ENCODE data around the gene ADCY7. TPM values are rescaled to one million over a fixed set of nuclear protein-coding genes. Genes with fewer than 3 reads are reported as not detected.
A peak's percentile ranks its signal among the peaks of the same experiment; 100 is the strongest.

The ADCY7 gene
- total RNA-seq, 1 experiment from 2014 or later = 39.2 TPM

DNA sequence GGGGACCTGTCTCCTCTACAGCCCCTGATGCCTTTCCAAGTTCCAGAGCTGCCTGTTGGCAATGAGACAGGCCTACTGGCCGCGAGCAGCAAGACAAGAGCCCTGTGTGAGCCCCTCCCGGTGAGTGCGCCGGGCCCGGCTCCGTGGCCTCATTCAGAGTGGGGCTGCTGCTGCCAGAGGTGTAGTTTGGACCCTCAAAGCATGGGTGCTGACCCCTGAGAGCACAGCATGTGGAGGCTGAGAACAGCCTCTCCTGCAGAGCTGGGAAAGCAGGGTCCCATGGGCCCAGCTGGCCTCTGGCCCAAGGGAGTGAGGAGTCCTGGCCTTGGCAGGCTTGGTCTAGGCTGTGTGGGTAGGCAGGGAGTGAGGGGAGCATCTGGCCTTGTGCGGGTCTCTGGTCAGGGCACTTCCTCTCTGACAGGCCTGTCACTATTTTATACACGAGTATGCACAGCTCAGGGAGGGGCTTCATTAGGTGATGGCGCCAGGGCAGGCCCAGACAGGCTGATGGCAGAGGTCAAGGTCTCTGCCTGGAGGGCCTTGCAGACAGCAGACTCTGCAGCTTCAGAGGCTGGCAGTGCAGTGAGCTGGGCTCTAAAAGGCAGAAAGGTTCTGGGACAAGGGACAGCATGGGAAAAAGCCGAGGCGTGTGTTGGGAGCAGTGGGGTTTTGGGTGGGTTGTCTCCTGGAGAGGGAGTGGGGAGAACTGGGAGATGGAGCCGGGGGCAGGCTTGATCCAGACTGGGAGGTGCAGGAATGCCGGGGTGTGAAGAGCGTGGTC, 43.4 kb downstream of the ADCY7 start:
- DNase-seq (ENCODE audit: extremely low read depth, low read depth) = no peak

DNA sequence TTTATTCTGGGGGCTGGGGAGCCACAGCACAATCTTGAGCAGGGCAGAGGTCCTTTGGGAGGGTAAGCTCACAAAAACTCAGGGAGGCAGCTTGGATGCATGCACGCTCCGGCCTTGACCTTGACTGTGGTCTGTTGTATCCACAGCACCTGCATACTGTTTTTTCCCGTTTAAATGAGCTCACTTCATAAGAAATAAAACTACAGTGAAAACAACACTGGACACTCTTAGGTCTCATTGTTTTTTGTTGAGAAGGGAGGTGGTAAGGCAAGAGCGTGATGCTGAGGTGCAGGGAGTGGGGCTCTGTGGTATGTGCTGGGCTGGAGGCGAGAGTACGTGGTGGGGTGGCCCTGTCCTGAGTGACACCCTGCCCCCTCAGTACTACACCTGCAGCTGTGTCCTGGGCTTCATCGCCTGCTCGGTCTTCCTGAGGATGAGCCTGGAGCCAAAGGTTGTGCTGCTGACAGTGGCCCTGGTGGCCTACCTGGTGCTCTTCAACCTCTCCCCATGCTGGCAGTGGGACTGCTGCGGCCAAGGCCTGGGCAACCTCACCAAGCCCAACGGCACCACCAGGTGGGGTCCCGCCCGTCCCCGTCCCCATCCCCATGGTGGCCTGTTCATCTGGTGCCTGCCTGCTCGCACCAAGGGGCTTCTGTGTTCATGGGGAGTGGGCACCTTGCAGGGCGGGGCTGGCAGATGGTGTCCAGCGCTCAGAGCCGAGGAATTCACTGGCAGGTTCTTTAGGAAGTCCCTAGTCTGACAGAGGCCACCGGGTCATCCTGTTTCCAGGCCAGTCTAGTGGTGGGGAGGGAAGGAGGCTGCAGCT, 44.2 kb downstream of the ADCY7 start:
- DNase-seq (ENCODE audit: extremely low read depth, low read depth) = no peak

DNA sequence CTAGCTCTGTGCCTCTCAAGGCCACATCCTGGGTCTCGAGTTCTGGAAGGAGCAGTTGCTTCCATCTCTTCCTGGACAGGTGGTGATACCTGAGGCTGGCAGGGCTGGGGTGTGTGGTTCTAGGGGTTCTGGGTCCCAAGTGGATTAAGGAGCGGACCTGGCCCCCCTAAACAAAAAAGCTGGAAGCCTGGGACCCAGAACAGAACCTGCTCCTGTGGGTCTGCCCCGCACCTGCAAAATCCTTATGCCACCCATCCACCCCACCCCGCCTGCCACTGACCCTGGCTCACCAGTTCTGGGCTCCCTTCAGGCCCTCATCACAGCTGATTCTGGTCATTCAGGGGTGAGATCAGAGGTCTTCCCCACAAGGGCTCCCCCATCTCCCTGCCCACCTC, 44.8 kb downstream of the ADCY7 start:
- no peak for DNase-seq (ENCODE audit: extremely low read depth, low read depth)

DNA sequence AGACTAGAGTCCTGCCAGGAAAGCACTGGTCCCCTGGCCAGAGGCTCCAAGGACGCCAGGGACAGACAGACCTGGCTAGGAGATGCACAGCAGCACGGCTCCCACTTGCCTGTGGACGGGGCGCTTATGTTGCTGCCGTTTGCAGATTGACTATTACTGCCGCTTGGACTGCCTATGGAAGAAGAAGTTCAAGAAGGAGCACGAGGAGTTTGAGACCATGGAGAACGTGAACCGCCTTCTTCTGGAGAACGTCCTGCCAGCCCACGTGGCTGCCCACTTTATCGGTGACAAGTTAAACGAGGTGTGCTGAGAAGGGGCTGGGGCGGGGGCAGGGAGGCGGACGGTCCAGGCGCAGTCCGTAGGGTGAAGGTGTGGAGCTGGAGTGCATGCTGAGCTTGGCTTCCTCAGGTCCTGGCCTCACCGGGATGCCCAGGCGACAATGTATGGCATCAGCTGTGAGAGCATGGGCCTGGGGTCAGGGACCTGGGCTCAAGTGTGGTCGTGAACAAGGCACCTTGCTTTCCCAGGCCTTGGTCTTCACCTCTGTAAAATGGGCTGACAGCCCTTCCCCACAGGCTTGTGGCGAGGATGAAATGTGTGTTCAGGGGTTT, 45.6 kb downstream of the ADCY7 start:
- DNase-seq (ENCODE audit: extremely low read depth, low read depth) = no peak

DNA sequence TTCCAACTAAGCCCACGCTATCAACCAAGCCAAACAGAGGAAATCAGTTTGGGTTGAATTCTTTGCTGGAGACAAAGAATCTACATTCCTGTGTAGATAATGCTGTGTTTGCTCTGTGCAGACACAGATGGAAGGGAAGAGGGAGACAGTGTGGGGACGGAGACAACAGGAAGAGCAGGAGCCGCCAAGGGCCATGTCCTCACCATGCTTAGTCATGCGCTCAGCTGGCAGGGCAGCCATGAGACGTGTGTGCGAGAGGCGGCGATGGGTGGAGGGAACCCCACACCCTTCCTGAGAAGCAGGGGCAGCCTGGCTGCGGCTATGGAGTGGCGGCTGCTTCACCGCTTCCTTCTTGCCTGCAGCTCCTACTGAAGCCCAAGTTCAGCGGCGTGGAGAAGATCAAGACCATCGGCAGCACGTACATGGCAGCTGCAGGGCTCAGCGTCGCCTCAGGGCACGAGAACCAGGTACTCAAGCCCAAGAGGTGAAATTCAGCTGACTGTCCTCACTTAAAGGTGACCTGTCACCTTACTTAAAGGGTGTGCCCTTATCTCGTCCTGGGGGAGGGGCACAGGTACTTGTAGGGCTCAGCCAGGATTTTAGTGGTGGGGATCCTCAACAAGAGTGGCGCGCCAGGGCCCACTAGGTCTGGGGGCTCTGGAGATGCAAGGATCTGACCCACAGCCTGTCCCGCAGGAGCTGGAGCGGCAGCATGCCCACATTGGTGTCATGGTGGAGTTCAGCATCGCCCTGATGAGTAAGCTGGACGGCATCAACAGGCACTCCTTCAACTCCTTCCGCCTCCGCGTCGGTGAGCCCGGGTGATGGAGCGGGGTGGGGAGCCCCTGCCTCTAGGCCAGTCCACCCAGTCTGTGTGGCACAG, 47.5 kb downstream of the ADCY7 start:
- no peak for DNase-seq (ENCODE audit: extremely low read depth, low read depth)

DNA sequence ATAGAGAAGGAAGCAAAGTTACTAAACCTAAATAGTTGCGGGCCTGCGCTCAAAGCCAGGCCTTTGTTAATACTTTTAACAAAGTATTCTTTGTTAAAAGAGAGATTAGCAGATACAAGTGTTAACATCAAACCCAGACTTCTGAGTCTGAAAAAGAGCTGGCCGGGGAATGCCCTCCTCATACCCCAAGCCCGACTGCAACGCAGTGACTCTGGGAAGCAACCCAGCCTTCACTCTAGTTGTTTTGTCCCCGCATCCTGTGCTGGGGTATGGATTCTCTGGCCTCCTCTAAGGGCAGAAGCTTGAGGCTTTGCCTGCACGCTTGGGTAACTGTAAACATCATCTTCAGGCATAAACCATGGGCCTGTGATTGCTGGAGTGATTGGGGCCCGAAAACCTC, 48.3 kb downstream of the ADCY7 start:
- no peak for DNase-seq (ENCODE audit: extremely low read depth, low read depth)

DNA sequence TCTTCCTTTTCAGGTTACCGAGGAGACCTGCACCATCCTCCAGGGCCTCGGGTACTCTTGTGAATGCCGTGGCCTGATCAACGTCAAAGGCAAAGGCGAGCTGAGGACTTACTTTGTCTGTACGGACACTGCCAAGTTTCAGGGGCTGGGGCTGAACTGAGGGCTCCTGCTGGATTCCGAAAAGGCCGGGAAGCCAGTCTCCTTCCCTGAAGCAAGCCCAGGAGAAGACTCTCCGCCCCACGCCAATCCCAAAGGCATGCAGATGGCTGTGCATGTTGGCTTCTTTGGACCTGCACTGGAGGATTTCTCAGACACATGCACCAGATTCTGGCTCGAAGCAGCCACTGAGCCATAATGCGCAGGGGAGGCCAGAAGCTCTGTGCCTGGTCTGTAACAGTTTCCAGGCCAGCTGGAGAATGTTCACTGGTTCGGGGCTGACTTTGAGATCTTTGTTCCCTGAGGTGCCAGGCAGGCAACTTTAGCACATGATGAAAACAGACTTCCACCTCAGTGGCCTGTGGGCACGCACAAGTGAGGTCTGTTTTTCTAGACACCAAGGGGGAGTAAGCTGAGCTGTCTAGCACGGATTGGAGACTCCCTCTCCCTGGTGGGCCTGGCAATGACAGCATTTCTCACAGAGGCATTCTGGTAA, 49.1 kb downstream of the ADCY7 start:
- no peak for DNase-seq (ENCODE audit: extremely low read depth, low read depth)

DNA sequence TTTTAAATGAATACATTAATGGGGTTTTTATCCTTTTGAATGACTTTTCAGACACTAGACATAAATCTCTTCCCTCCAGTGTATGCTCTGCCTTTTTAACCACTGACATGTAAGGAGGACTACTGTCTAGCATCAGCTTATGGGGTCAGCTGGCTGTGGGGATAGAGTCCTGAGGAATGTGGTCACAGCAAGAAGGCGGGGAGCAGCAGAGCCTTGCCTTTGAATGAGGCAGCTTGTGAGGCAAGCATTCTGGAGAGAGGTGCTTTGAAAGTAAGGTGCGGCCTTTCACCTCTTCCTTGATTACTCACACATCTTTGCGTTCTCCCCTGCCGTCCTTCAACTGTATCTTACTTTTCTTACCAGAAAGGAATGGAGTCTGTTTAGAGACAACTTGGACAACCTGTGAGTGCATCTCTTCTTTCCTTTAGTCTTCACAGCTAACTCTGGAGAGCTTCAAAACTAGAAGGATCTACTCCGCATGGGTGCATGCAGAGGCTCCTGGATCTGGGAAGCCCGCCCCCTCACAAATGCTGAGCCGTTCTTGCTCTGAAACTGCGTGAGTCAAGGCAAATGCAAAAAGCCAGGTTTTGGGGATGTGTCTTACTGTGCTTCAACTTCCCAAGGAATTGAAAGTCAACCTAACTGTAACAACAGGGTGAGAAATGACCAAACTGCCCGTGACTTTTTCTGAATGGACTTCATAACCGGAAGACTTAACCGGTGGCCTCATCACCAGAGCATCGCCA, 49.9 kb downstream of the ADCY7 start:
- DNase-seq (ENCODE audit: extremely low read depth, low read depth) = no peak

DNA sequence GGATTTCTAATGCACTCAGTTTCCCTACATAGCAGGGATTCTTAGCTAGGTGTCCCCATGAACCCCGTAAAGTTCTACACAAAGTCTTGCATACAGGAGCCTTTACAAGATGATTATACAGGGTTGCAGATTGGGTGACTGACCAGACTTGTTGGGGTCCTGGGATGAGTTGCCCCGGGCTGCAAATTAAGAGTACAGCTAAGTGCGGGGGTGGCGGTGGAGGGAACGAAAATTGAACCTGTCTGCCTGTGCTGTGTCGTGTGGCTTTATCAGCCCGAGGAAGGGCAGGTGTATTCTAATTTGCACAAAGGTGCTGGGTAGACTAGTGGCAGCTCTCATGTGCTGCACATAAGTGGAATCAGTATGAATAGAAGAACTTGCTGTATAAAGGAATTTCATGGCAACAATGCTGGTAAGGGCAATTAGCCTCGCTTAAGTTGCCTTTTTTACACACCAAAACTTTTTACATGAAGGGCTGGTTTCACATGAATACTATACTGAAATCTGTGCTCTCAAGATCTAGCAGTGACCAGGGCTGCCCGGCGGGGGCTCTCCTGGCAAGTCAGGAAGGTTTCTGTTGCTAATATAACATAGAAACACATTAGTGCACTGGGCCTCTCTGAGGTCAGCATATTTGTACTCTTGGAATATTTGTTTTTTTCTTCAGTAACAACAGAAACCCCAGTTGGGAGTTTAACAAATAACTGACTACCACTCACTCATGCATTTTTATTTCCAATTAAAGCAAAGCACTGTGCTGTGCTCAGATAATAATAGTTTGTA, 50.7 kb downstream of the ADCY7 start:
- no peak for DNase-seq (ENCODE audit: extremely low read depth, low read depth)

DNA sequence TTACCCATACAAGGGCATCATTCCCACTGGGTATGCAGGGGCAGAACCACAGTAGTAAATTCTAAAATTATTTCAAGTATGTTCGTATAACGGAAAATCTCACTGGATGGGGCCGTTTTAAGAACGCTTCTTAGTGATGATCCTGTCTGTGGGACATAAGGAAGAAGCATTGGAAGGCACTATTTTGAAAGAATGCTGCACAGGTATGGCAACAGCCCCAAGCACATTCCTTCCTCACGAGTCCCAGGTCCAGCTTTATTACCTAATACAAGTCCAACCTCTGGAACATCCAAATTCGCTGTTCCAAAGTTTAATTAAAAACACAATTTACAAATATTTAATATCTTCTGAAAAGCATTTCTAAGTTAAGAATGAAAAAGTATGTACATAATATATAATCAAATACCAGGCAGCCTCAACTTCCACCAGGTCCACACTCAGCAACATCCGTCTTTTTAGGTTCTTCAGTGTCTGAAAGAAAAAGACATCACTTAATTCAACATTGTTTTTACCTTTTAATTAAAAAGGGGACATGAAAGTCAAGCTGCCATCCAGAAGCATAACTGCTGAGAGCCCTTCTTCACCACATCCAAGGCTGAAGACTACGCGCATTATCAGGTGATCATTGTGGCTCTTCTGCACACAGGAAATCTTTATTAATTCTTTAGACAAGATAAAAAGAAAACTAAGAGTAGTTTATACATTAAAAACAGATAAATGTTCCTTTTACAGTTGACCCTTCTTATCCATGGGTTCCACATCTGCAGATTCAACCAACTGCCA, 52.6 kb downstream of the ADCY7 start:
- DNase-seq (ENCODE audit: extremely low read depth, low read depth) = no peak

DNA sequence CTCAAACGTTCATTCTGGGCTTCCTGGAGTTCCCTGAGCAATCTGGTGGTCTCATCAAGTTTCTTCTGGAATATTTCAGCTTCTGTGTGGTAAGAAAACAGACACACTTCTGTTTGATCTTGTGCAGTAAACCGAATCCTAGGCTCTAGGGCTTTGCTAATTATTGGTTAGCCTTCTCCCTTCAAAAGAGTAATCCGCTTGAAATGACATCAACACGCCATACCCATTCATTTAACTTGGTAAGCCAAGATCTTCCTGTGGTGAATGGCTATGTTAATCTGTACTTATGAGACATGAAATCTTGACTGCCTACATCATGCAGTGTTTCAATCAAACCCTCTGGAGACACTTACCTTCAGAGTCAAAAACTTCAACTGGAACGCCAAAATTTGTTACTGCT, 54.0 kb downstream of the ADCY7 start:
- no peak for DNase-seq (ENCODE audit: extremely low read depth, low read depth)

DNA sequence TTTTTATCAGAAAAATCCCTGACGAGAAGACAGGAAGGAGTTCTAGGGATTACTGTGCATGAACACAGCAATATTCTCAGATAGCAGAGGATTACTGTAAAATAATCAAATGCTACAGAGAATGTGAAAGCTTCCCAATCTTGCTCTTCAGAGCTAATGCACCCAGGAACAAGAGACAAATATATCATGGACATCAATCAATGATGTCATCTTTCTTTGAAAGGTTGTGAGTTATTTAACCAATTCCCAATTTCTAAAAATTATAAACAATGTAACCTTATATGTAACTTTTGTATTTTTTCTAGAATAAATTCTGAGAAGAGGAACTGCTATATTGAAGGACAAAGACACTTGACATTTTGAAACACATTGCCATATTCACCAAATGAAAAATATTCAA, 56.0 kb downstream of the ADCY7 start:
- no peak for DNase-seq (ENCODE audit: extremely low read depth, low read depth)

DNA sequence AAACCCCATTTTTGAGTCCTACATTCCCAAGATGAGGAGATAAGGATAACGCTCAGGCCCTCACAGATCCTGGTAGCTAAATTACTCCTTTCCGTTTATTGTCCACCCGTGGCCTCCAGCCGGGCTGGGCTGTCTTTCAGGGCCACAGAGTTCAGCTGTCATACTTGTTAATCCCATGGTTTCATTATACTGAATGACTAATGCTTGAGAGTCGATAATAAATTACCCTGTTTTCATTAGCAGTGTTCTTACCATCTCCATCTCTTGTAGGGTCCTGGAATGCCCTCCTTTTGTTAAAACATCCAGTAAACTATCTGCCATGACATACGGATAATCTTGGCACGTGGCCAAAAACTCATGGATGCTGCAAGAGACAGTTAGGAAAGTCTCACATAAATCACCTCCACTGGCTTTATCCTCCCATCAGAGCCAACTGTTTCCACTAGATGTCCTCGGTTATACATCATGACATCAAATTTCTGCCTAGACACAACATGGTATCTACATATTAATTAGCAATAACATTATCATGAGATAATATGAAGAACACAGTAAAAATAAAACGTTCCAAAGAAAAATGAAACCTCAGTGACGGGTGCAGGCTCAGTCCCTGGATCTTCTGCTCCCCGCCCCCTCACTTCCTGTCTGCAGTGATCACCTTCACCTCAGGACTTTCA, 57.1 kb downstream of the ADCY7 start:
- peak; percentile 16 for DNase-seq (ENCODE audit: extremely low read depth, low read depth)

DNA sequence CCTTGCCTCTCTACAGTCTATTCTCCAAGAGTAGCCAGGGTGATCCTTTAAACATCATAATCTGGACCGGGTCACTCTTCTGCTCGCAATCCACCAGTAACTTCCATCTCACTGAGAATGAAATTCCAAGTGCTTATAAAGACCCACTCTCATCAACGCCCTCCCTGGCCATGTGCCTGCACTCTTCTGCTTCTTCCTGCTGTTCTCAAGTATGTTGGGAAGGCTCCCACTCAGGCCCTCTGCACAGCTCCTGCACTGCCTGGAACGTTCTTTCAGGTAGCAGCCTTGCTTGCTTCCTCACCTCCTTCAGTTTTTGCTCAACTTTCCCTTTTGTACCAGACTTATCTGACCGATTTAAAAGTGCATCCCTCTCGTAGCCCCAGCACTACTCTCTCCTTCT, 58.0 kb downstream of the ADCY7 start:
- DNase-seq (ENCODE audit: extremely low read depth, low read depth) = no peak

DNA sequence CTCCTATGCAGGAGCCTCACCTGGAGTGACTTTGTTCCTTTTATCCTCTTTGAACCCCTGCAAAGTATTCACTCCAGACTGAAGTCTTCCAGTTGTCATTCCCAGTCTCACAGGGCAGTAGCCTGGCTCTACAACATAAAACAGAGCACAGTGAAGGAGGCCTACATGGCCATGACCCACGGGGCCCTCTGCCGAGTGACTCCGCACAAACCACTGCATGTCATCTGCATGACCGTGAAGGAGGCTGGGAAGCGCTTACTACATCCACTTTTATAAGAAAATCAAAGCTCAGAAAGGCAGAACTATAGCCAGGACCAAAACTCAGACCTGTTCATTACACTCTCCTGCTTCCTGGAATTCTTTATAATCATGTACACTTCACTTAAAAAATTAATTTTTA, 59.9 kb downstream of the ADCY7 start:
- no peak for DNase-seq (ENCODE audit: extremely low read depth, low read depth)

DNA sequence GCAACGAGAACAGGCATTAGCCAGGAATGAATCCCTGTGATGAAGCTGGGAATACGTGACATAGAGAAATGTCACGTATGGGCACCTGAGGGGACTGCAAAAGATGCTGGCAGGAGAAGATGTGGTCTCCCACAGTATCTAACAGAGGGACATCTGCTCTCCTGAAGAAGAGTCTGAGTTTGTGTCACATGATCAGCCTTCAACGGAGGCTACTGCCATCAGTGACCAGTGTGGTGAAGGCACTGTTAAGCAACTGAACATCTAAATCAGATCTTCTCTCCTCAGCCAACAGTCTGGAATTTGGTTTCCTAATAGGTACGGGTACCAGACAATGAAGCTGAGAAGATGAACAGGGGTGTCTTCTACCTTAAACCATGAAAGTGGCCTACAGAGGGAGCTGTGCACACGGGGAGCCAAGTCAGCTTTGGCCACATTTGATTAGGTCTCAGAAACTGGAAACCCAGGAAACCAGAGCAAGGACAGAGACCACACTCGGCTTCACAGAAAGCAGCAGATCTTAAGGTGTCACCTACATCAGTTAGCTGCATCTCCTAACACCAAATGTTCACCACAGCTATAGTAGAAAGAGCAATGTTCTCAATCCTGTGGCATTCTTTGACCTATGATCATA, 60.6 kb downstream of the ADCY7 start:
- peak; percentile 41 for DNase-seq (ENCODE audit: extremely low read depth, low read depth)
